SK-N-SH (cell line): ENCODE data around the gene CCDC18. TPM values are rescaled to one million over a fixed set of nuclear protein-coding genes. Genes with fewer than 3 reads are reported as not detected.
"Not testable (repeated sequence)": the region's sequence is repeated elsewhere in the genome, so short reads cannot be mapped to it uniquely, and the experiment has no call there.

Experiments used
- CTCF ChIA-PET: fragments of 300-600, 350-600 bp; formaldehyde crosslinking; extraction: SDS; loops from one replicate; lab custom pipeline; 2021; lab: Yijun Ruan, JAX
- POLR2A ChIA-PET: fragments of 350-600 bp; sonication (Branson Sonifier 250); formaldehyde crosslinking; extraction: SDS; loops from one replicate; lab custom pipeline; 2020; ENCODE audit warnings: antibody characterized with exemption, inconsistent platforms; lab: Yijun Ruan, JAX
- DNase-seq: peaks from one replicate; pipeline ENCODE4 v3.0.0; 2012
- H2AFZ ChIP-seq: fragments of 200-600 bp; sonication (generic); 2 replicates; pipeline ENCODE4 v1.8.1; 2016; ENCODE audit warnings: antibody characterized with exemption, mild to moderate bottlenecking, low read depth
- H3F3A ChIP-seq: fragments of 200-600 bp; sonication (generic); replicated peaks from 2 replicates; pipeline ENCODE3; 2016; ENCODE audit warnings: antibody characterized with exemption, mild to moderate bottlenecking; ENCODE audit not compliant: insufficient read depth
- H3K27ac ChIP-seq, 2 experiments: fragments of 200-500 bp in 1 of 2; fragments of 200-600 bp in 1 of 2; sonication (Bioruptor generic) in 1 of 2; sonication (generic), shearing (Covaris generic) in 1 of 2; 2 replicates each; pipeline versions ENCODE4 v1.5.1 to v1.6.1; 2014 to 2016; ENCODE audit warnings: low read depth in 2 of 2, inconsistent platforms in 1 of 2, low read length in 1 of 2, mild to moderate bottlenecking in 1 of 2, mixed read lengths in 1 of 2
- H3K27me3 ChIP-seq: fragments of 200-600 bp; sonication (generic), shearing (Covaris generic); 2 replicates; pipeline ENCODE4 v1.6.1; 2016; ENCODE audit warnings: mixed run types; ENCODE audit not compliant: insufficient read depth
- H3K36me3 ChIP-seq, 2 experiments: fragments of 200-500 bp in 1 of 2; fragments of 200-600 bp in 1 of 2; sonication (Bioruptor generic) in 1 of 2; sonication (generic) in 1 of 2; replicated peaks in 1 of 2; 2 replicates each; pipeline versions ENCODE3 to v1.5.1; 2014 to 2016; ENCODE audit warnings: low read length in 1 of 2, mild to moderate bottlenecking in 1 of 2; ENCODE audit not compliant: insufficient read depth in 2 of 2, control insufficient read depth in 1 of 2
- H3K4me1 ChIP-seq, 2 experiments: fragments of 200-500 bp in 1 of 2; fragments of 200-600 bp in 1 of 2; sonication (Bioruptor generic) in 1 of 2; sonication (generic), shearing (Covaris generic) in 1 of 2; 2 replicates each; pipeline versions ENCODE4 v1.5.1 to v1.6.1; 2014 to 2016; ENCODE audit warnings: low read depth in 1 of 2, low read length in 1 of 2, mixed run types in 1 of 2; ENCODE audit not compliant: insufficient read depth in 2 of 2, control insufficient read depth in 1 of 2
- H3K4me2 ChIP-seq: fragments of 200-600 bp; sonication (generic), shearing (Covaris generic); 2 replicates; pipeline ENCODE4 v1.6.1; 2017; ENCODE audit warnings: mixed run types
- H3K4me3 ChIP-seq, 2 experiments: fragments of 200-500 bp in 1 of 2; fragments of 200-600 bp in 1 of 2; sonication (Bioruptor generic) in 1 of 2; sonication (generic), shearing (Covaris generic) in 1 of 2; 2 replicates each; pipeline versions ENCODE4 v1.5.1 to v1.8.1; 2014 to 2016; ENCODE audit warnings: low read depth in 2 of 2, inconsistent platforms in 1 of 2, low read length in 1 of 2, mild to moderate bottlenecking in 1 of 2, mixed read lengths in 1 of 2, moderate library complexity in 1 of 2
- H3K79me2 ChIP-seq: fragments of 200-600 bp; sonication (generic); 2 replicates; pipeline ENCODE4 v1.8.1; 2017; ENCODE audit warnings: mild to moderate bottlenecking; ENCODE audit not compliant: insufficient read depth
- H3K9ac ChIP-seq: fragments of 200-600 bp; sonication (generic); 2 replicates; pipeline ENCODE4 v1.6.1; 2017; ENCODE audit warnings: mixed run types
- H3K9me2 ChIP-seq: fragments of 200-600 bp; sonication (generic); 2 replicates; pipeline ENCODE4 v1.6.1; 2017; ENCODE audit warnings: mixed run types
- H3K9me3 ChIP-seq: fragments of 200-600 bp; sonication (generic); 2 replicates; pipeline ENCODE4 v1.6.1; 2017; ENCODE audit warnings: mixed run types, mild to moderate bottlenecking, moderate library complexity
- H4K20me1 ChIP-seq: fragments of 200-600 bp; sonication (generic); 2 replicates; pipeline ENCODE4 v1.6.1; 2017; ENCODE audit warnings: mild to moderate bottlenecking, mixed run types; ENCODE audit not compliant: insufficient read depth
- EP300 ChIP-seq, 2 experiments: IDR thresholded peaks; 2 replicates each; pipeline versions ENCODE4 v1.4.0 to v1.6.1; 2012; ENCODE audit warnings: borderline replicate concordance in 1 of 2, low read depth in 1 of 2, low read length in 1 of 2
- FOSL2 ChIP-seq: IDR thresholded peaks from 2 replicates; pipeline ENCODE4 v1.4.0; 2012; ENCODE audit warnings: low read depth, mild to moderate bottlenecking, moderate library complexity, borderline replicate concordance
- FOXJ3 ChIP-seq: sonication (generic); formaldehyde crosslinking; IDR thresholded peaks from 2 replicates; pipeline ENCODE4 v1.5.1; 2020; ENCODE audit warnings: mild to moderate bottlenecking, missing genetic modification reagents
- GATA2 ChIP-seq: sonication (generic); formaldehyde crosslinking; IDR thresholded peaks from 2 replicates; pipeline ENCODE4 v1.5.0; 2020; ENCODE audit warnings: mild to moderate bottlenecking, missing genetic modification reagents
- MEF2A ChIP-seq: IDR thresholded peaks from 2 replicates; pipeline ENCODE4 v1.4.0; 2012; ENCODE audit warnings: low read depth, borderline replicate concordance
- MXI1 ChIP-seq: IDR thresholded peaks from 2 replicates; pipeline ENCODE4 v1.6.1; 2012; ENCODE audit warnings: mild to moderate bottlenecking, low read depth, low read length, improper control_type of control experiment
- NFIC ChIP-seq: IDR thresholded peaks from 2 replicates; pipeline ENCODE4 v1.4.0; 2012; ENCODE audit warnings: borderline replicate concordance
- RCOR1 ChIP-seq: fragments of 150-350 bp; IDR thresholded peaks from 2 replicates; pipeline ENCODE4 v1.6.1; 2017; ENCODE audit warnings: antibody characterized with exemption, low read length
- YY1 ChIP-seq: IDR thresholded peaks from 2 replicates; pipeline ENCODE4 v1.4.0; 2012; ENCODE audit warnings: low read depth, mild to moderate bottlenecking
- whole genome bisulfite sequencing: methylation state at CpG from one replicate; pipeline ENCODE4 v1.1.6; 2017; ENCODE audit warnings: low lambda C conversion rate; 5-methylcytosine and 5-hydroxymethylcytosine counted together
- polyA plus RNA-seq, 3 experiments: library from polyadenylated mRNA; depleted of rRNA; stranded (reverse); fragments of >200 nt; gene quantifications; 2 replicates each; pipeline ENCODE4 v1.2.3, GENCODE V29; 2012
- TF ChIP-seq, protein P1 (sequence below): fragments of 150-350 bp; IDR thresholded peaks from 2 replicates; pipeline ENCODE4 v1.6.1; 2016; ENCODE audit warnings: mild to moderate bottlenecking, low read depth, low read length
- TF ChIP-seq, protein P2 (sequence below): fragments of 150-350 bp; IDR thresholded peaks from 2 replicates; pipeline ENCODE4 v1.6.1; 2017; ENCODE audit warnings: antibody characterized with exemption, low read length, low read depth, borderline replicate concordance
- TF ChIP-seq, protein P3 (sequence below): IDR thresholded peaks from 2 replicates; pipeline ENCODE4 v1.4.0; 2012; ENCODE audit warnings: low read depth
- TF ChIP-seq, protein P4 (sequence below): IDR thresholded peaks from 2 replicates; pipeline ENCODE4; 2012
- TF ChIP-seq, protein P5 (sequence below): IDR thresholded peaks from 2 replicates; pipeline ENCODE4 v1.6.1; 2012; ENCODE audit warnings: mild to moderate bottlenecking, low read depth, low read length, moderate library complexity

The CCDC18 gene
- polyA plus RNA-seq, 1 of the 3 experiments (the other 2 are of a cell fraction), result 4.0 TPM

DNA sequence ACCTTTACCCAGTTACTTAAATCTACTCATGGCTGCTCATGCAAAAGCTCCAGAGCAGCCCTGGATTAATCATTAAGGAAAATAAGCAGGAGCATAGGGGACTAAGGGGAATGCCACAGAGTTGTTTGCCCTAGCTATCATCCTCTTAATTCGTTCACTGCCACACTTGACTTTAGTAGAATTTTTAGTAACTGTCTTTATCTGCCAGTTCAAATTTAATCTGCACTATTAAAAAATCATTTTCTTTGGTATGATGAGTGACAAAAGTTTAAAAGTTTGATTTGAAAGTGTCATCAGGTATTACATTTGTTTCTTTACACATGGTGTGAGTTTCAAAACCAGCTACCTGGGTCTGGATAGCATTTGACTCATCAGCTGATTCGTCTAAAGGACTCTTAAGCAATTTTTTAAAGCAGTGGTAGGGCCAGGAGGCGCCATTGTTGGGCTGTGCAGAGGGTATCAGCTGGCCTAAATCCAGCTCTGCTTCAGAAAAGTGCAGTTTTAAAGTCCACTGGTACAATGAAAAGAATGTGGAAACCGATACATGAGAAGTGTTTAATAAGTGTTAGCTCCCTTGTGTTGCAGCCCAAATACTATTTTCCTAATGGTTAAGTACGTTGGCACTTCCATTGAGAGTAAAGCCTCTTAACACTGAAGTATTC is 95.2 kb downstream of the CCDC18 start:
- Histone ChIP-seq H2AFZ (no peak overlapping the region), H3K4me1 (no peaks in the 10 kb centered on the region), H3F3A (no peaks in the 10 kb centered on the region), H3K9ac (no peak overlapping the region), H3K36me3 (peaks cover 0 to 8% of the 10 kb centered on the region in 2 experiments), H4K20me1 (no peaks in the 10 kb centered on the region), H3K9me3 (no peaks in the 10 kb centered on the region), H3K27me3 (no peaks in the 10 kb centered on the region), H3K9me2 (no peaks in the 10 kb centered on the region), H3K79me2 (no peaks in the 10 kb centered on the region), H3K4me3 (no peak overlapping the region), H3K27ac (no peak overlapping the region), H3K4me2 (no peak overlapping the region)
- TF ChIP-seq, protein P1, sequence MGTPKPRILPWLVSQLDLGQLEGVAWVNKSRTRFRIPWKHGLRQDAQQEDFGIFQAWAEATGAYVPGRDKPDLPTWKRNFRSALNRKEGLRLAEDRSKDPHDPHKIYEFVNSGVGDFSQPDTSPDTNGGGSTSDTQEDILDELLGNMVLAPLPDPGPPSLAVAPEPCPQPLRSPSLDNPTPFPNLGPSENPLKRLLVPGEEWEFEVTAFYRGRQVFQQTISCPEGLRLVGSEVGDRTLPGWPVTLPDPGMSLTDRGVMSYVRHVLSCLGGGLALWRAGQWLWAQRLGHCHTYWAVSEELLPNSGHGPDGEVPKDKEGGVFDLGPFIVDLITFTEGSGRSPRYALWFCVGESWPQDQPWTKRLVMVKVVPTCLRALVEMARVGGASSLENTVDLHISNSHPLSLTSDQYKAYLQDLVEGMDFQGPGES, result no peak
- TF ChIP-seq MEF2A (no peak), YY1 (no peak), NFIC (no peak), FOSL2 (no peak), GATA2 (CRISPR knock-in tag) (no peak), EP300 (IDR thresholded peaks at IDR 0.05; ENCODE audit: borderline replicate concordance in 1 of 2, low read depth in 1 of 2, low read length in 1 of 2) (no peak), FOXJ3 (CRISPR knock-in tag) (no peak), RCOR1 (no peak), MXI1 (no peak)
- TF ChIP-seq, protein P2, sequence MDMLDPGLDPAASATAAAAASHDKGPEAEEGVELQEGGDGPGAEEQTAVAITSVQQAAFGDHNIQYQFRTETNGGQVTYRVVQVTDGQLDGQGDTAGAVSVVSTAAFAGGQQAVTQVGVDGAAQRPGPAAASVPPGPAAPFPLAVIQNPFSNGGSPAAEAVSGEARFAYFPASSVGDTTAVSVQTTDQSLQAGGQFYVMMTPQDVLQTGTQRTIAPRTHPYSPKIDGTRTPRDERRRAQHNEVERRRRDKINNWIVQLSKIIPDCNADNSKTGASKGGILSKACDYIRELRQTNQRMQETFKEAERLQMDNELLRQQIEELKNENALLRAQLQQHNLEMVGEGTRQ, result no peak
- TF ChIP-seq, protein P3, sequence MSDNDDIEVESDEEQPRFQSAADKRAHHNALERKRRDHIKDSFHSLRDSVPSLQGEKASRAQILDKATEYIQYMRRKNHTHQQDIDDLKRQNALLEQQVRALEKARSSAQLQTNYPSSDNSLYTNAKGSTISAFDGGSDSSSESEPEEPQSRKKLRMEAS, result no peak
- TF ChIP-seq, protein P4, sequence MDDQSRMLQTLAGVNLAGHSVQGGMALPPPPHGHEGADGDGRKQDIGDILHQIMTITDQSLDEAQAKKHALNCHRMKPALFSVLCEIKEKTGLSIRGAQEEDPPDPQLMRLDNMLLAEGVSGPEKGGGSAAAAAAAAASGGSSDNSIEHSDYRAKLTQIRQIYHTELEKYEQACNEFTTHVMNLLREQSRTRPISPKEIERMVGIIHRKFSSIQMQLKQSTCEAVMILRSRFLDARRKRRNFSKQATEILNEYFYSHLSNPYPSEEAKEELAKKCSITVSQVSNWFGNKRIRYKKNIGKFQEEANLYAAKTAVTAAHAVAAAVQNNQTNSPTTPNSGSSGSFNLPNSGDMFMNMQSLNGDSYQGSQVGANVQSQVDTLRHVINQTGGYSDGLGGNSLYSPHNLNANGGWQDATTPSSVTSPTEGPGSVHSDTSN, result no peak
- TF ChIP-seq, protein P5, sequence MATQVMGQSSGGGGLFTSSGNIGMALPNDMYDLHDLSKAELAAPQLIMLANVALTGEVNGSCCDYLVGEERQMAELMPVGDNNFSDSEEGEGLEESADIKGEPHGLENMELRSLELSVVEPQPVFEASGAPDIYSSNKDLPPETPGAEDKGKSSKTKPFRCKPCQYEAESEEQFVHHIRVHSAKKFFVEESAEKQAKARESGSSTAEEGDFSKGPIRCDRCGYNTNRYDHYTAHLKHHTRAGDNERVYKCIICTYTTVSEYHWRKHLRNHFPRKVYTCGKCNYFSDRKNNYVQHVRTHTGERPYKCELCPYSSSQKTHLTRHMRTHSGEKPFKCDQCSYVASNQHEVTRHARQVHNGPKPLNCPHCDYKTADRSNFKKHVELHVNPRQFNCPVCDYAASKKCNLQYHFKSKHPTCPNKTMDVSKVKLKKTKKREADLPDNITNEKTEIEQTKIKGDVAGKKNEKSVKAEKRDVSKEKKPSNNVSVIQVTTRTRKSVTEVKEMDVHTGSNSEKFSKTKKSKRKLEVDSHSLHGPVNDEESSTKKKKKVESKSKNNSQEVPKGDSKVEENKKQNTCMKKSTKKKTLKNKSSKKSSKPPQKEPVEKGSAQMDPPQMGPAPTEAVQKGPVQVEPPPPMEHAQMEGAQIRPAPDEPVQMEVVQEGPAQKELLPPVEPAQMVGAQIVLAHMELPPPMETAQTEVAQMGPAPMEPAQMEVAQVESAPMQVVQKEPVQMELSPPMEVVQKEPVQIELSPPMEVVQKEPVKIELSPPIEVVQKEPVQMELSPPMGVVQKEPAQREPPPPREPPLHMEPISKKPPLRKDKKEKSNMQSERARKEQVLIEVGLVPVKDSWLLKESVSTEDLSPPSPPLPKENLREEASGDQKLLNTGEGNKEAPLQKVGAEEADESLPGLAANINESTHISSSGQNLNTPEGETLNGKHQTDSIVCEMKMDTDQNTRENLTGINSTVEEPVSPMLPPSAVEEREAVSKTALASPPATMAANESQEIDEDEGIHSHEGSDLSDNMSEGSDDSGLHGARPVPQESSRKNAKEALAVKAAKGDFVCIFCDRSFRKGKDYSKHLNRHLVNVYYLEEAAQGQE, result no peak
- POLR2A ChIA-PET, result interaction anchor here (0.6 kb wide), 1 partner anchor 196 kb away, joined by 3 read pairs; no protein-coding TSS in a partner anchor
- WGBS, result 82% methylated on average over 5 of the region's 5 CpGs
- no peak for DNase-seq
- CTCF ChIA-PET, result no interaction called here

DNA sequence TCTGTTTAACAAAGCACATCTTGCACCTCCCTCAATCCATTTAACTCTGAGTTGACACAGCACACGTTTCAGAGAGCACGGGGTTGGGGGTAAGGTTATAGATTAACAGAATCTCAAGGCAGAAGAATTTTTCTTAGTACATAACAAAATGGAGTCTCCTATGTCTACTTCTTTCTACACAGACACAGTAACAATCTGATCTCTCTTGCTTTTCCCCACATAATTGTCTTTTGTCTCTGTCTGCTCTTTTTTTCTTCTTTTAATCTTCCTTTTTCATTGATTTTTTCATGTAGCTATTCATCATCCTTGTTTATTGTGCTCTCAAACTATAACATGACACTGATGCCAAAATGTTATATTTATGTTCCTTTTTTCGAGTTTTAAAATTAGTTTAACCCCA is 97.0 kb downstream of the CCDC18 start:
- H3K9me2 ChIP-seq, H3K4me2 ChIP-seq, H4K20me1 ChIP-seq, H2AFZ ChIP-seq, H3K4me1 ChIP-seq, H3K27ac ChIP-seq, H3K36me3 ChIP-seq, H3K79me2 ChIP-seq, POLR2A ChIA-PET, CTCF ChIA-PET, H3K27me3 ChIP-seq, DNase-seq, H3K9me3 ChIP-seq, H3K4me3 ChIP-seq, H3F3A ChIP-seq, H3K9ac ChIP-seq: not testable (repeated sequence)
- WGBS, result 83% methylated on average over 2 of the region's 3 CpGs
